HCT116 (cell line): Measurements from ENCODE around the gene SUSD3. TPM values are rescaled to one million over a fixed set of nuclear protein-coding genes. Genes with fewer than 3 reads are reported as not detected.

ENCODE experiments used
- ATAC-seq: fragments of 200-7000 bp; cut with Tn5 transposase; 2 replicates; pipeline ENCODE4 v1.9.1; 2020; ENCODE audit warnings: mild to moderate bottlenecking, moderate library complexity
- BruUV-seq: library from RNA; stranded (reverse); fragments of 400-500 nt; replicated peaks from 2 replicates; lab custom pipeline; 2021; lab: Mats Ljungman, UMichigan
- CTCF ChIA-PET: fragments of 300-600 bp; sonication (Branson Sonifier 250); formaldehyde crosslinking; loops from one replicate; lab custom pipeline; 2021; ENCODE audit warnings: antibody characterized with exemption; lab: Charles Lee
- POLR2A ChIA-PET: fragments of 300-600, 350-600 bp; sonication (Branson Sonifier 250); formaldehyde crosslinking; loops from one replicate; lab custom pipeline; 2021; ENCODE audit warnings: antibody characterized with exemption; lab: Charles Lee
- RAD21 ChIA-PET, 2 experiments: fragments of 300-600 bp; sonication (Branson Sonifier 250); formaldehyde crosslinking; loops; one replicate each; lab custom pipeline; 2023; ENCODE audit warnings: low total read pairs in 2 of 2; ENCODE audit not compliant: uncharacterized antibody in 2 of 2, unreplicated experiment in 2 of 2, low non-redundant PET in 1 of 2; lab: Charles Lee
- DNase-seq: peaks from one replicate; pipeline ENCODE4 v3.0.0-alpha.2; 2010; ENCODE audit warnings: low read depth, low spot score
- H2AFZ ChIP-seq: fragments of 200-600 bp; shearing (Covaris generic), sonication (generic); 2 replicates; pipeline ENCODE4 v1.6.1; 2017; ENCODE audit warnings: low read depth, mixed run types, mixed read lengths, antibody characterized with exemption, low read length; ENCODE audit not compliant: poor library complexity, severe bottlenecking
- H3K27ac ChIP-seq: 2 replicates; pipeline ENCODE4 v1.5.1; 2012; ENCODE audit warnings: low read depth, low read length
- H3K27me3 ChIP-seq: fragments of 200-600 bp; sonication (generic); 2 replicates; pipeline ENCODE4 v1.6.1; 2016; ENCODE audit warnings: mixed run types, low read length, mixed read lengths; ENCODE audit not compliant: insufficient read depth
- H3K36me3 ChIP-seq, 2 experiments: fragments of 200-500 bp in 1 of 2; fragments of 200-600 bp in 1 of 2; sonication (Bioruptor generic) in 1 of 2; sonication (generic) in 1 of 2; 2 replicates each; pipeline versions ENCODE4 v1.5.1 to v1.6.1; 2014 to 2016; ENCODE audit warnings: low read length in 2 of 2, inconsistent platforms in 1 of 2, mixed read lengths in 1 of 2, mixed run types in 1 of 2; ENCODE audit not compliant: insufficient read depth in 2 of 2, control insufficient read depth in 1 of 2
- H3K4me1 ChIP-seq, 2 experiments: fragments of 200-600 bp in 1 of 2; sonication (generic) in 1 of 2; 2 replicates each; pipeline versions ENCODE4 v1.5.1 to v1.6.1; 2012 to 2017; ENCODE audit warnings: low read length in 2 of 2, inconsistent platforms in 1 of 2, mild to moderate bottlenecking in 1 of 2, mixed read lengths in 1 of 2, mixed run types in 1 of 2, moderate library complexity in 1 of 2; ENCODE audit not compliant: insufficient read depth in 2 of 2, control insufficient read depth in 1 of 2
- H3K4me2 ChIP-seq: fragments of 200-600 bp; sonication (generic); 2 replicates; pipeline ENCODE4 v1.6.1; 2017; ENCODE audit warnings: mixed run types, low read length, mixed read lengths
- H3K4me3 ChIP-seq, 2 experiments: fragments of 200-600 bp in 1 of 2; sonication (generic) in 1 of 2; replicated peaks in 1 of 2; 2 replicates each; pipeline ENCODE4 v1.5.1; 2011 to 2016; ENCODE audit warnings: low read length in 2 of 2, control low read depth in 1 of 2, low read depth in 1 of 2, mild to moderate bottlenecking in 1 of 2, mixed read lengths in 1 of 2, mixed run types in 1 of 2
- H3K79me2 ChIP-seq: fragments of 200-600 bp; sonication (generic); 2 replicates; pipeline ENCODE4 v1.6.1; 2017; ENCODE audit warnings: mild to moderate bottlenecking, mixed run types, low read length, moderate library complexity, mixed read lengths; ENCODE audit not compliant: insufficient read depth
- H3K9ac ChIP-seq: fragments of 200-600 bp; sonication (generic); 2 replicates; pipeline ENCODE4 v1.6.1; 2016; ENCODE audit warnings: low read length, mixed read lengths
- H3K9me2 ChIP-seq: fragments of 200-600 bp; sonication (generic), shearing (Covaris generic); 2 replicates; pipeline ENCODE4 v1.6.1; 2017; ENCODE audit warnings: mixed run types, mild to moderate bottlenecking, moderate library complexity; ENCODE audit not compliant: insufficient read depth
- H3K9me3 ChIP-seq, 2 experiments: fragments of 200-500 bp in 1 of 2; fragments of 200-600 bp in 1 of 2; sonication (Bioruptor generic) in 1 of 2; sonication (generic) in 1 of 2; 2 replicates each; pipeline ENCODE4 v1.6.1; 2014 to 2017; ENCODE audit warnings: low read length in 2 of 2, mixed read lengths in 2 of 2, inconsistent platforms in 1 of 2, low read depth in 1 of 2, mild to moderate bottlenecking in 1 of 2, mixed run types in 1 of 2, moderate library complexity in 1 of 2; ENCODE audit not compliant: control insufficient read depth in 1 of 2, insufficient read depth in 1 of 2
- H4K20me1 ChIP-seq: fragments of 200-600 bp; sonication (generic), shearing (Covaris generic); 2 replicates; pipeline ENCODE4 v1.6.1; 2017; ENCODE audit warnings: mixed run types, mild to moderate bottlenecking, moderate library complexity; ENCODE audit not compliant: insufficient read depth
- CBX3 ChIP-seq: IDR thresholded peaks from 2 replicates; pipeline ENCODE4 v1.6.1; 2012; ENCODE audit warnings: low read depth
- CEBPB ChIP-seq: IDR thresholded peaks from 2 replicates; pipeline ENCODE4 v1.6.1; 2012; ENCODE audit warnings: low read depth
- CTCF ChIP-seq, 3 experiments: fragments of 200-600 bp in 1 of 3; sonication (generic) in 1 of 3; IDR thresholded peaks in 2 of 3; conservative IDR thresholded peaks in 1 of 3; 2 replicates each; pipeline ENCODE4 v1.5.1; 2012 to 2017; ENCODE audit warnings: low read depth in 2 of 3, low read length in 2 of 3, antibody characterized with exemption in 1 of 3, borderline replicate concordance in 1 of 3, control low read depth in 1 of 3, mild to moderate bottlenecking in 1 of 3, mixed read lengths in 1 of 3, mixed run types in 1 of 3, moderate library complexity in 1 of 3; ENCODE audit not compliant: insufficient read depth in 1 of 3
- EGR1 ChIP-seq: IDR thresholded peaks from 2 replicates; pipeline ENCODE4 v1.6.1; 2012; ENCODE audit warnings: low read depth
- ELF1 ChIP-seq: IDR thresholded peaks from 2 replicates; pipeline ENCODE4 v1.6.1; 2012; ENCODE audit warnings: low read depth, borderline replicate concordance
- EZH2 ChIP-seq: fragments of 200-600 bp; sonication (generic); IDR thresholded peaks from 2 replicates; pipeline ENCODE4 v1.6.1; 2017; ENCODE audit warnings: antibody characterized with exemption, mixed run types
- EZH2phosphoT487 ChIP-seq: fragments of 200-600 bp; IDR thresholded peaks from 2 replicates; pipeline ENCODE4 v1.6.1; 2018; ENCODE audit warnings: antibody characterized with exemption, borderline replicate concordance
- JUND ChIP-seq: IDR thresholded peaks from 2 replicates; pipeline ENCODE4 v1.6.1; 2012
- POLR2A ChIP-seq: IDR thresholded peaks from 2 replicates; pipeline ENCODE4 v1.7.0; 2011; ENCODE audit warnings: borderline replicate concordance; ENCODE audit not compliant: insufficient read depth, insufficient read length; ENCODE audit errors: extremely low read depth
- RAD21 ChIP-seq: IDR thresholded peaks from 2 replicates; pipeline ENCODE4 v1.6.1; 2012; ENCODE audit warnings: low read depth, mild to moderate bottlenecking
- SRF ChIP-seq: IDR thresholded peaks from 2 replicates; pipeline ENCODE4 v1.6.1; 2012; ENCODE audit warnings: low read depth
- TCF7L2 ChIP-seq: IDR thresholded peaks from 2 replicates; pipeline ENCODE4 v1.7.0; 2011; ENCODE audit warnings: borderline replicate concordance, inconsistent platforms; ENCODE audit not compliant: insufficient read depth, insufficient read length; ENCODE audit errors: extremely low read depth
- ZBTB33 ChIP-seq: IDR thresholded peaks from 2 replicates; pipeline ENCODE4 v1.6.1; 2011; ENCODE audit warnings: mild to moderate bottlenecking, low read length, moderate library complexity; ENCODE audit not compliant: insufficient replicate concordance; ENCODE audit errors: extremely low read depth
- ZFX ChIP-seq: fragments of 450-650 bp; IDR thresholded peaks from 2 replicates; pipeline ENCODE4 v1.6.1; 2017
- ZNF274 ChIP-seq: fragments of 200-500 bp; sonication (Bioruptor generic); IDR thresholded peaks from 2 replicates; pipeline ENCODE4 v1.6.1; 2014; ENCODE audit warnings: mild to moderate bottlenecking, low read depth, low read length, inconsistent platforms
- intact Hi-C: fragments of 100-400 bp; cut with micrococcal nuclease; formaldehyde crosslinking; loops from 2 replicates; pipeline ENCODE4 v1.10.0; 2022
- total RNA-seq: library from RNA; stranded (reverse); gene quantifications from one replicate; pipeline ENCODE4 v1.2.1, GENCODE V29; 2021; ENCODE audit not compliant: unreplicated experiment

The SUSD3 gene
- total RNA-seq, 1 experiment from 2014 or later: 11.3 TPM

- POLR2A ChIA-PET: no interaction called here
- H3K36me3 ChIP-seq: no peaks in the 10 kb centered on the region
- DNase-seq: no peak
- H4K20me1 ChIP-seq: no peaks in the 10 kb centered on the region
- TF ChIP-seq JUND: no peak
- RAD21 ChIA-PET: no interaction called here
- no peaks in the 10 kb centered on the region for H3K79me2 ChIP-seq
- no peak overlapping the region for H3K4me2 ChIP-seq
- H3K27ac ChIP-seq: no peak overlapping the region
- H3K9ac ChIP-seq: no peak overlapping the region
- BruUV-seq: no TSS peak
- H3K27me3 ChIP-seq: no peaks in the 10 kb centered on the region
- no peak overlapping the region for H3K4me3 ChIP-seq
- intact Hi-C loops: no loop called here
- ATAC-seq: no peak
- no peak overlapping the region for H2AFZ ChIP-seq
- no peaks in the 10 kb centered on the region for H3K9me2 ChIP-seq
- H3K4me1 ChIP-seq: peaks cover 0 to 5% of the 10 kb centered on the region in 2 experiments; a peak in 1 of 4 replicates
- no peaks in the 10 kb centered on the region for H3K9me3 ChIP-seq
- CTCF ChIA-PET: no interaction called here
These were observed 21.0 kb upstream of the SUSD3 start for GRCh38 chr9:93037476-93037971.

- Histone ChIP-seq H3K9ac (no peak overlapping the region), H4K20me1 (no peaks in the 10 kb centered on the region), H3K27ac (no peak overlapping the region), H3K4me2 (no peak overlapping the region), H2AFZ (no peak overlapping the region), H3K4me3 (no peak overlapping the region), H3K36me3 (no peaks in the 10 kb centered on the region), H3K9me3 (no peaks in the 10 kb centered on the region), H3K4me1 (peaks cover 0 to 5% of the 10 kb centered on the region in 2 experiments; a peak in 1 of 4 replicates), H3K27me3 (no peaks in the 10 kb centered on the region), H3K9me2 (no peaks in the 10 kb centered on the region), H3K79me2 (no peaks in the 10 kb centered on the region)
- CTCF ChIA-PET: no interaction called here
- POLR2A ChIA-PET: no interaction called here
- intact Hi-C loops: no loop called here
- RAD21 ChIA-PET: no interaction called here
- no peak for ATAC-seq
- no TSS peak for BruUV-seq
- no peak for DNase-seq
- TF ChIP-seq POLR2A: no peak
- no peak for TF ChIP-seq ZFX
- no peak for TF ChIP-seq ZBTB33
- no peak for TF ChIP-seq EZH2phosphoT487
- no peak for TF ChIP-seq EZH2
- no peak for TF ChIP-seq CEBPB
- no peak for TF ChIP-seq EGR1
- no peak for TF ChIP-seq CTCF (IDR thresholded peaks at IDR 0.05 in 2 of 3, conservative IDR thresholded peaks at IDR 0.05 in 1 of 3; ENCODE audit: borderline replicate concordance in 1 of 3, insufficient read depth in 1 of 3, low read depth in 2 of 3, low read length in 2 of 3)
- no peak for TF ChIP-seq RAD21
- no peak for TF ChIP-seq CBX3
- TF ChIP-seq ELF1: no peak
- no peak for TF ChIP-seq TCF7L2
- no peak for TF ChIP-seq SRF
- TF ChIP-seq ZNF274: no peak
These were observed 19.6 kb upstream of the SUSD3 start for GRCh38 chr9:93038918-93039317.
